ENCODE data around the gene MCRIP1.

The MCRIP1 gene

GRCh38 chr17:81821147-81821546 is 11.9 kb downstream of the MCRIP1 start:
- DNase-seq (ENCODE audit: low read depth in 2 of 2), result no peak

GRCh38 chr17:81819708-81820107 is 13.4 kb downstream of the MCRIP1 start:
- DNase-seq (ENCODE audit: low read depth in 2 of 2), result no peak

- no peak for DNase-seq (ENCODE audit: low read depth in 2 of 2)
These were observed 15.3 kb downstream of the MCRIP1 start for GRCh38 chr17:81817758-81818147.

- no peak for DNase-seq (ENCODE audit: low read depth in 2 of 2)
These were observed 17.5 kb downstream of the MCRIP1 start for GRCh38 chr17:81815646-81815986.

GRCh38 chr17:81814748-81815645 is 18.1 kb downstream of the MCRIP1 start:
- no peak for DNase-seq (ENCODE audit: low read depth in 2 of 2)

- no peak for DNase-seq (ENCODE audit: low read depth in 2 of 2)
These were observed 19.0 kb downstream of the MCRIP1 start for GRCh38 chr17:81813861-81814683.

- no peak for DNase-seq (ENCODE audit: low read depth in 2 of 2)
These were observed 19.8 kb downstream of the MCRIP1 start for GRCh38 chr17:81813371-81813684.

GRCh38 chr17:81812571-81813370 is 20.3 kb downstream of the MCRIP1 start:
- DNase-seq (ENCODE audit: low read depth in 2 of 2), result no peak

- no peak for DNase-seq (ENCODE audit: low read depth in 2 of 2)
These were observed 21.2 kb downstream of the MCRIP1 start for GRCh38 chr17:81811705-81812570.

GRCh38 chr17:81810892-81811704 is 22.0 kb downstream of the MCRIP1 start:
- DNase-seq (ENCODE audit: low read depth in 2 of 2), result no peak

- DNase-seq (ENCODE audit: low read depth in 2 of 2), result no peak
These were observed 22.6 kb downstream of the MCRIP1 start for GRCh38 chr17:81810476-81810875.

GRCh38 chr17:81809556-81809998 is 23.5 kb downstream of the MCRIP1 start:
- no peak for DNase-seq (ENCODE audit: low read depth in 2 of 2)

- no peak for DNase-seq (ENCODE audit: low read depth in 2 of 2)
These were observed 24.1 kb downstream of the MCRIP1 start for GRCh38 chr17:81808778-81809555.

- no peak for DNase-seq (ENCODE audit: low read depth in 2 of 2)
These were observed 25.3 kb downstream of the MCRIP1 start for GRCh38 chr17:81807839-81808238.

GRCh38 chr17:81807210-81807719 is 25.8 kb downstream of the MCRIP1 start:
- no peak for DNase-seq (ENCODE audit: low read depth in 2 of 2)

- no peak for DNase-seq (ENCODE audit: low read depth in 2 of 2)
These were observed 26.5 kb downstream of the MCRIP1 start for GRCh38 chr17:81806461-81807209.

GRCh38 chr17:81805707-81806460 is 27.2 kb downstream of the MCRIP1 start:
- no peak for DNase-seq (ENCODE audit: low read depth in 2 of 2)

Data from stimulated activated CD8-positive, alpha-beta memory T cell treated with anti-CD3 and anti-CD28 coated beads, Interleukin-7, amount 100 ng/mL, for 1 hour (primary cell).